ENCODE data around the gene MACF1.

MACF1 gene

GRCh38 chr1:39332828-39333227, 128.3 kb downstream of the MACF1 start:
- DNase-seq = no peak
- Histone ChIP-seq H3K4me3 (ENCODE audit: low read depth, low read length) (no peak overlapping the region), H3K27me3 (ENCODE audit: insufficient read depth, low read depth, severe bottlenecking) (no peaks in the 10 kb centered on the region), H3K27ac (no peak overlapping the region), H3K9me3 (ENCODE audit: severe bottlenecking) (no peaks in the 10 kb centered on the region), H3K36me3 (peaks cover 61% of the 10 kb centered on the region)
- TF ChIP-seq CTCF (IDR thresholded peaks at IDR 0.05; ENCODE audit: low read depth, low read length) = no peak

GRCh38 chr1:39333296-39333695, 128.8 kb downstream of the MACF1 start:
- H3K4me3 ChIP-seq (ENCODE audit: low read depth, low read length) = no peak overlapping the region
- no peak overlapping the region for H3K27ac ChIP-seq
- TF ChIP-seq CTCF (IDR thresholded peaks at IDR 0.05; ENCODE audit: low read depth, low read length) = no peak
- no peaks in the 10 kb centered on the region for H3K27me3 ChIP-seq (ENCODE audit: insufficient read depth, low read depth, severe bottlenecking)
- peaks cover 61% of the 10 kb centered on the region for H3K36me3 ChIP-seq
- H3K9me3 ChIP-seq (ENCODE audit: severe bottlenecking) = no peaks in the 10 kb centered on the region
- no peak for DNase-seq

GRCh38 chr1:39335216-39335615, 130.7 kb downstream of the MACF1 start:
- no peak overlapping the region for H3K27ac ChIP-seq
- peaks cover 63% of the 10 kb centered on the region for H3K36me3 ChIP-seq

GRCh38 chr1:39337067-39337466, 132.6 kb downstream of the MACF1 start:
- peaks cover 70% of the 10 kb centered on the region for H3K36me3 ChIP-seq
- no peaks in the 10 kb centered on the region for H3K9me3 ChIP-seq (ENCODE audit: severe bottlenecking)
- TF ChIP-seq CTCF (IDR thresholded peaks at IDR 0.05; ENCODE audit: low read depth, low read length) = no peak

More at GRCh38 chr1:39335216-39335615, 130.7 kb downstream of the MACF1 start:
- Histone ChIP-seq H3K9me3 (ENCODE audit: severe bottlenecking) (no peaks in the 10 kb centered on the region), H3K27me3 (ENCODE audit: insufficient read depth, low read depth, severe bottlenecking) (no peaks in the 10 kb centered on the region), H3K4me3 (ENCODE audit: low read depth, low read length) (no peak overlapping the region)
- TF ChIP-seq CTCF (IDR thresholded peaks at IDR 0.05; ENCODE audit: low read depth, low read length) = no peak
- DNase-seq = no peak

GRCh38 chr1:39342776-39343175, 138.3 kb downstream of the MACF1 start:
- no peak for DNase-seq
- TF ChIP-seq CTCF (IDR thresholded peaks at IDR 0.05; ENCODE audit: low read depth, low read length) = no peak
- Histone ChIP-seq H3K27me3 (ENCODE audit: insufficient read depth, low read depth, severe bottlenecking) (no peaks in the 10 kb centered on the region), H3K27ac (no peak overlapping the region), H3K9me3 (ENCODE audit: severe bottlenecking) (no peaks in the 10 kb centered on the region), H3K4me3 (ENCODE audit: low read depth, low read length) (no peak overlapping the region), H3K36me3 (peaks cover 92% of the 10 kb centered on the region)

More at GRCh38 chr1:39337067-39337466, 132.6 kb downstream of the MACF1 start:
- Histone ChIP-seq H3K4me3 (ENCODE audit: low read depth, low read length) (no peak overlapping the region), H3K27me3 (ENCODE audit: insufficient read depth, low read depth, severe bottlenecking) (no peaks in the 10 kb centered on the region), H3K27ac (no peak overlapping the region)
- no peak for DNase-seq

GRCh38 chr1:39344394-39345154, 140.1 kb downstream of the MACF1 start:
- Histone ChIP-seq H3K9me3 (ENCODE audit: severe bottlenecking) (no peaks in the 10 kb centered on the region), H3K4me3 (ENCODE audit: low read depth, low read length) (no peak overlapping the region), H3K27ac (no peak overlapping the region), H3K36me3 (peaks cover 92% of the 10 kb centered on the region), H3K27me3 (ENCODE audit: insufficient read depth, low read depth, severe bottlenecking) (no peaks in the 10 kb centered on the region)
- no peak for DNase-seq
- TF ChIP-seq CTCF (IDR thresholded peaks at IDR 0.05; ENCODE audit: low read depth, low read length) = no peak
